Skin of body (tissue), 2 donors: Measurements from ENCODE around the gene ATP5F1E. TPM values are rescaled to one million over a fixed set of nuclear protein-coding genes. Genes with fewer than 3 reads are reported as not detected.
"Not testable (repeated sequence)": the region's sequence is repeated elsewhere in the genome, so short reads cannot be mapped to it uniquely, and the experiment has no call there.

ENCODE experiments used
- DNase-seq: peaks from one replicate; lab custom pipeline; 2025; lab: John Stamatoyannopoulos, UW
- total RNA-seq: library from RNA; depleted of rRNA; stranded (reverse); fragments of >200 nt; gene quantifications from one replicate; pipeline ENCODE4 v1.2.3, GENCODE V29; 2014

The ATP5F1E gene
- total RNA-seq, 1 donor from 2014 or later: 21.6 TPM

GRCh38 chr20:59043698-59044097 is 11.6 kb upstream of the ATP5F1E start:
- no peak for DNase-seq

- peak; percentile 85 for DNase-seq
Observed at GRCh38 chr20:59042796-59043631, 10.9 kb upstream of the ATP5F1E start.

GRCh38 chr20:59042151-59042795 is 10.1 kb upstream of the ATP5F1E start, which contains the start of gene PRELID3B:
Gene PRELID3B (minus strand): TSS chr20:59042786. CDS start chr20:59042730, 56 bp downstream.
- no peak for DNase-seq

- DNase-seq: not testable (repeated sequence)
Observed at GRCh38 chr20:59041487-59041886, 9.4 kb upstream of the ATP5F1E start.

GRCh38 chr20:59040667-59041066 is 8.5 kb upstream of the ATP5F1E start:
- no peak for DNase-seq

GRCh38 chr20:59039233-59039632 is 7.1 kb upstream of the ATP5F1E start:
- DNase-seq: no peak

- no peak for DNase-seq
Observed at GRCh38 chr20:59037386-59037785, 5.3 kb upstream of the ATP5F1E start.

- DNase-seq: no peak
Observed at GRCh38 chr20:59035381-59035780, 3.2 kb upstream of the ATP5F1E start.

GRCh38 chr20:59033616-59034165 is 1.6 kb upstream of the ATP5F1E start:
- DNase-seq: no peak

- no peak for DNase-seq
Observed at GRCh38 chr20:59033093-59033492, 958 bp upstream of the ATP5F1E start.

GRCh38 chr20:59032713-59033059 is 551 bp upstream of the ATP5F1E start:
- peak; percentile 69 for DNase-seq

- no peak for DNase-seq
Observed at GRCh38 chr20:59031564-59032022, 542 bp downstream of the ATP5F1E start.

GRCh38 chr20:59030911-59031563 is 1.1 kb downstream of the ATP5F1E start:
- DNase-seq: no peak

GRCh38 chr20:59028812-59029211 is 3.3 kb downstream of the ATP5F1E start:
- DNase-seq: no peak

GRCh38 chr20:59027741-59028320 is 4.3 kb downstream of the ATP5F1E start:
- no peak for DNase-seq

GRCh38 chr20:59026904-59027740 is 5.0 kb downstream of the ATP5F1E start:
- no peak for DNase-seq

- DNase-seq: no peak
Observed at GRCh38 chr20:59025511-59025910, 6.6 kb downstream of the ATP5F1E start.

GRCh38 chr20:59025086-59025485 is 7.0 kb downstream of the ATP5F1E start:
- DNase-seq: no peak

GRCh38 chr20:59024111-59024530 is 8.0 kb downstream of the ATP5F1E start:
- DNase-seq: no peak

GRCh38 chr20:59023616-59024015 is 8.5 kb downstream of the ATP5F1E start:
- DNase-seq: no peak

- no peak for DNase-seq
Observed at GRCh38 chr20:59022754-59023153, 9.4 kb downstream of the ATP5F1E start.
